Right lobe of liver (tissue), 4 donors: ENCODE measurements around the gene MFSD2A.
"Not testable (repeated sequence)": the region's sequence is repeated elsewhere in the genome, so short reads cannot be mapped to it uniquely, and the experiment has no call there.

Experiments used
- CTCF ChIP-seq, 4 donors: fragments of 200-600 bp in 3 of 4; fragments of 450-650 bp in 1 of 4; IDR thresholded peaks; one replicate each; pipeline versions ENCODE4 v1.5.1 to v1.8.0; 2016 to 2022; ENCODE audit warnings: antibody characterized with exemption in 4 of 4, mild to moderate bottlenecking in 2 of 4
- POLR2A ChIP-seq: fragments of 450-650 bp; IDR thresholded peaks from one replicate; pipeline ENCODE4 v1.6.1; 2017; ENCODE audit warnings: antibody characterized with exemption, mild to moderate bottlenecking
- donor health status: DM: no; HTN: no; CAD: no.
- donor health status: DM: no; HTN: no; CAD: no.
- donor health status: DM: no; HTN: yes; CAD: no.

- TF ChIP-seq CTCF (IDR thresholded peaks at IDR 0.05); POLR2A: not testable (repeated sequence)
Measured at GRCh38 chr1:39913136-39913535, 41.8 kb upstream of the MFSD2A start.
